ENCODE measurements around the gene SLC2A4.

The SLC2A4 gene

DNA sequence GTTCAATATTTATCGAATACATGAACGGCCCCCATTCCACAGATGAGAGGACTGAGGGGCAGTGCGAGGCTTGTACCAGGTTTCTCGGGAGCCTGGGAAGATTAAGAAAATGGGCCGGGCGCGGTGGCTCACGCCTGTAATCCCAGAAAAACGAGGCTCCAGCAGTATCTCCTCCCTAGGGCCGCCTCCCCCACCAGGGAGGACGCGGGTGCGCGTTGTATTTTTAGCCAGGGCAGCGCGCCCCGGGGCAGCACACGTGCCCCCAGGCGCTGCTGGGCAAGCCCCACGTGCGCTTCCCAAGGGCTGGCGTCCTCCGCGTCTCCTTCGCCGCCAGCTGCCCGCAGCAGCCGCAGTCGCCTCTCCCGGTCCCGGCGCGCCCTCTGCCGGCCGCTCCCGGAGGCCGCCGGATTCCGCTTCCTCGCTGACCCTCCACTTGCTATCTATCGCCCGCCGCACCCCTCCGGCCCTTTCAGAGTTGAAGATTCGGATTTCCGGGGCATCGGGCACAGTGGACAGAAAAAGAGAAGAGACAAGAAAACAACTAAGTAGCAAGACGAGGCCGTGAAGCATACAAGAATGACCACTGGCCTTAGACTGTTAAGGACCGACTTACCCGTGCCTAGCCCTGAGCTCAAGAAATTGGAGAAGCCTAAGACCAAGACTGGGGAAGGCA, 14.8 kb downstream of the SLC2A4 start:
- peak in 1 of 2 donors; percentile 61 for DNase-seq (ENCODE audit: low read depth in 1 of 2, low spot score in 1 of 2)

DNA sequence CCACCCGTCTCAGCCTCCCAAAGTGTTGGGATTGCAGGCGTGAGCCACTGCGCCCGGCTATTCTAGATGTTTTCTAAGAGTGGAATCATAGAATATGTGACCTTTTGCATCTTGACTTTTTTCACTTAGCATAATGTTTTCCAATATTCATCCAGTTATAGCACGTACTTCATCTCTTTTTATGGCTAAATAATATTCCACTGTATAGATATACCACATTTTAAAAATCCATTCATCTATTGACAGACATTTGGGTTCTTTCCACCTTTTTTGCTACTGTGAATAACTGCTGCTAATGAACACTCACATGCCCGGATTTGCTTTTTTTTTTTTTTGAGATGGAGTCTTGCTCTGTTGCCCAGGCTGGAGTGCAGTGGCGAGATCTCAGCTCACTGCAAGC, 22.7 kb downstream of the SLC2A4 start:
- no peak for DNase-seq (ENCODE audit: low read depth in 1 of 2, low spot score in 1 of 2)

DNA sequence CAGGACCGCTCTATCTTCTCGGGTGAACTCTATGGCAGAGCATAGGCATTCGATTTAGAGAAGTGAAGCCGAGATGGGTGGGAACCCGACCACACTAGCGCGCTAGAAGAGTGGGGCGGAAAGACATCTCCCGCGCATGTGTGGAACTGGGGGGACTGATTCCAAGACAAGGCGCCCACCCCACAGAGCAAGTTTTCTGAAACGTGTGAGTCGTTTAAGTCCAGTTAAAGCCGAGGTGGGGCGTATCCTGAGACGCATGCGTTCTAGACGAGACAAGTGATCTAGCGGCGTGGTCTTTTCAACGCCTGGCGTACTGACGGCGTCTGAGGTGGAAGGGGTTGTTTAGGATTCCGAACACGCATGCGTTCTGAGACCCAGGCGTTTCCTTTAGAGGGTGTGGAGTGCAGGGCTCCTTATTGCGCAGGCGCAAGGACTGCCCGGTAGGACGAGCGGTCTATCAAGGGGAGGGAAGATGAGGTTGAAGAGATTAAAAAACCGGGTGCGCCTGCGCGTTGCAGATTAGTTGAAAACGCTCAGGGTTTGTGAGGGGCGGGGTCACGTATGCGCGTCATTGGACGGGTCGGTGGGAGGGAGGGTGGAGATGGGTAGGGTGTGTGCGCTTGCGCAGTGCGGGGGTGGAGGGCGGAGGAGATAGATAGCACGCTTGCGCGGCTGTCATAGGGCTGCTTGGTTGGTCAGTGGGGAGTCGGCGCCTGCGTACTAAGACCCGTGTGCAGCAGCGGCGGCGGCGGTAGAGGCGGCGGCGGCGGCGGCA, 25.6 kb downstream of the SLC2A4 start, which contains the start of gene EIF5A:
EIF5A (plus strand) TSS at position 718 of the 775 bp plus-strand sequence. CDS start 2,008 bp downstream, outside the sequence.
- peak; percentile 100 for DNase-seq (ENCODE audit: low read depth in 1 of 2, low spot score in 1 of 2)

DNA sequence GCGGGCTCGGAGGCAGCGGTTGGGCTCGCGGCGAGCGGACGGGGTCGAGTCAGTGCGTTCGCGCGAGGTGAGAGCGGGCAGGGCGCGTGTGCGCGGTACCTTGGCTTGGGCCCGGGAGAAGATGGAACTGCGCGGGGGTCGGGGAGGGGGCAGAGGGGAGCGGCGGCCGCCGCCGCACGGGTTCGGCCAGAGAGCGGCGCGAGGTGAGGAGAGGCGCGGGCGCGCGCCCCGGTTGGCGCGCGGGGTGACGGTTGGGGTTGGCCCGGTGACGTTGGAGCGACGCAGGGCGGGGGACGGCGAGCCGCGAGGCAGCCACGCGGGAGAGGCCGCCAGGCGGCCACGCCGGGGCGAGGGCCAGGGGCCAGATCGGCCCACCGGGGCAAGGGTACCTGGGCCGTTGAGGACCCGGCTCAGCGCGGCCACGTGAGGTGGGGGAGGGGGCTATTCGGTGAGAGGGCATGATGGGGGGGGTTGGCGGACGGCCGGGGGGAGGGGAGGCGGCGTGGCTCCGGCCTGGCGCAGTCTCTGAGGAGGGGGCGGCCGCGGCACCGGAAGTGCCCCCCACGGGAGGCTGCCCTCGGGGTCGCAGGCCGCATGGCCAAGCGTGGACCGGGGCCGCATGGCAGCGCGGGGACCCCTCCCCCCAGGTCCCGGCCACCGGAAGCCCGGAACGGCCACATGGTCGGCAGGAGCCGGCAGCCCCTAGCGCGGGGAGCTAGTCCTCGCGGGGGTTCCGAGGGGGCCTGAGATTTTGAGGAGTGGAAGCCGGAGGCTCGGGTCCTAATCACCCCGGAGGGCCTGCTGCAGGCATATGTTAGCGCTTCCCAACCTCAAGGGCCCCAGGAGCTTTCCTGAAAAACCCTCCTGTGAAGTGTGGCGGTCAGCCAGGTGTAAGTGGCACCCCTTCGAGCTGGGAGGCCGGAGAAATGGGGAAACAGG, 26.4 kb downstream of the SLC2A4 start:
- DNase-seq (ENCODE audit: low read depth in 1 of 2, low spot score in 1 of 2) = peak in 1 of 2 donors; percentile 43

DNA sequence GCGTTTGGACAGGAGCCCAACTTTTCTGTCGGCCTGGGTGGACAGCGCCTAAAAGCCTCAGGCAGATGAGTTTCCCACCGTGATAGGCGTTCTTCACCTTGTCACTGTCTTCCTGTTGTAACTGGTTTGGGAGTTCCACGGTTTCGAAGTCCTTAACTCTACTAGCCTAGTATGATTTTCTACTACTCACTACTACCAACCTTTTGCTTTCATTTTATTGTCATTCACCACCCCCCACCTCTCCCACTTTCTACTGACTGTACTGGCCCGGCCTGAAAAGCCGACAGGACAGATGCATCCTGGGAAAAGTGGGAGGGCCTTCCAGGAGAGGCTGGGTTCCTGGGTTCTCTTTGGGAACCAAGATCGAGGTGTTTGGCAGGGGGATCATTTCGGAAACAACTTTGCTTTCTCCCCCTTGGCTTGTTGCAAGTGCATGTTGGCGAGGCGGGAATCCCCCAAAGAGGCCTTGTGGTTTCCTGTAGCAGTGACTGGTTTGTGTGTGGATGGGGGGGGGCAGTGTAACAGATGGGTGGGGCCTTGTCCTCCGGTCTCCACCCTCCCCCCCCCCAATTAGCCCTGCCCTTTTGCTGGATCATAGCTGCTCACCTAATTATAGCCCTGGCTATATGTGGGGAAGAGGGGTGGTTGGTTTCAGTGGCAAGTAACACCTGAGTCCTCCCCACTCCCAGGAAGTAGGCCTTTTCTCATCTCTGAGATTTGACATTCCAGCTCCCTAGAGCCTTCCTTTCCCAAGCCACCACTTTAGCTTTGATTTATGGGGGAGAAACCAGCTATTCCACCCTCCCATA, 27.3 kb downstream of the SLC2A4 start:
- DNase-seq (ENCODE audit: low read depth in 1 of 2, low spot score in 1 of 2) = peak; percentile 66 to 79

DNA sequence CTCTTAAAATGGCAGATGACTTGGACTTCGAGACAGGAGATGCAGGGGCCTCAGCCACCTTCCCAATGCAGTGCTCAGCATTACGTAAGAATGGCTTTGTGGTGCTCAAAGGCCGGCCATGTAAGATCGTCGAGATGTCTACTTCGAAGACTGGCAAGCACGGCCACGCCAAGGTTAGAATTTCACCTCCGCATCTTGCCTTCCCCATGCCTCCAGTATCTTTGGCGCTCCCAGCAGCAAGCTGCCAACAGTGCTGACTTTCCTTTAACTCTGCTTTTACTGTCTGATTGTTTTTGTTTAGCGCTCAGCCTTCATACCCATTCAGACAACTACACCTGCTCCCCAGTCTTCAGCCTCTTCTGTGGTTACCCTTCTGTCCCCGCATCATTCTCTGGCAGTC, 28.1 kb downstream of the SLC2A4 start:
- DNase-seq (ENCODE audit: low read depth in 1 of 2, low spot score in 1 of 2) = no peak

DNA sequence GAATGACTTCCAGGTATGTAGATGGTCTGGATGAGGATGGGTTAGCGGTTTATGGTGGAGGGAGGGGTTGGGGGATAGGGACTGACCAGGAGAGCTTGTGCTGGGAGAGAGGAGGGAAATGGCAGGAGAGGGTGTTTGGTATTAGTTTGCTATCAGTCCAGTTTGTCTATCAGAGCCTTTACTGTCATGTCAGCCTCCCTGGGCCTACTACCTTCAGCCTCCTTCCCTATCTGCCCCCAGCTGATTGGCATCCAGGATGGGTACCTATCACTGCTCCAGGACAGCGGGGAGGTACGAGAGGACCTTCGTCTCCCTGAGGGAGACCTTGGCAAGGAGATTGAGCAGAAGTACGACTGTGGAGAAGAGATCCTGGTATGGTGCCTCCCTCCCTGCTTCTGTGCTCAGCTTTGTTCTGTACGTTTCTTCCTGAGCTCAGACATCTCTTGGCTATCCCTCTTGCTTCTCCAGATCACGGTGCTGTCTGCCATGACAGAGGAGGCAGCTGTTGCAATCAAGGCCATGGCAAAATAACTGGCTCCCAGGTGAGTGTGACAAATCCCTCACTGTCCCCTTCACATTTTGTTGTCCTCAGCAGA, 29.7 kb downstream of the SLC2A4 start:
- no peak for DNase-seq (ENCODE audit: low read depth in 1 of 2, low spot score in 1 of 2)

DNA sequence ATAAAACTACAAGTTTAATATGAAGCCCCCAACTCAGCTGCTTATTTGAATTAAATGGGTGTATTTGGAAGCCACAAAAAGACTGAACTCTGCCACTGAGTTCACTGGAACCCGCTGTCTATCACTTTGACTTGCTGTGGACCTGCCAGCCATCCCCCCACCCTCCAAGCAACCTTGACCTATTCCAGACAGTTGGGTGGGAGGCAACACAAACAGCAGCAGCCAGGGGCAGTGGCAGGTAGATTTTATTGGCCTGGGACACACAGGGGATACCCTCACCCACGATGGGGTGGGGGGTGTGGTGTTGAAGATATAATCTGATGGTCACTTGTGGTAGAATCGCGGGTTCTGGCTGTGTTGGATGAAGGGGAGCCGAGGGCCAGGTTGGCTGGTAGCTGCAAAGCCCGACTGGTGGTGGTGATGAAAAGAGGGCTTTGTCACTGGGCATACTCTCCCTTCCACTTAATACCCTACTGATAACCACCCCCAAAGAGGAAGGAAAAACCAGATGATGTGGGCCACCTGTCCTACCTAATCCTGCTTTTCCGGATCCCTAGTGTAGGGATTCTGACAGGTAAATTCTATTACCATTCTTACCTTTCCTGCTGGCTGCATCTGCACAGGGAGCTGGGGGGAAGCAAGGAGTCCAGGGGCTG, 31.0 kb downstream of the SLC2A4 start:
- DNase-seq (ENCODE audit: low read depth in 1 of 2, low spot score in 1 of 2) = no peak

DNA sequence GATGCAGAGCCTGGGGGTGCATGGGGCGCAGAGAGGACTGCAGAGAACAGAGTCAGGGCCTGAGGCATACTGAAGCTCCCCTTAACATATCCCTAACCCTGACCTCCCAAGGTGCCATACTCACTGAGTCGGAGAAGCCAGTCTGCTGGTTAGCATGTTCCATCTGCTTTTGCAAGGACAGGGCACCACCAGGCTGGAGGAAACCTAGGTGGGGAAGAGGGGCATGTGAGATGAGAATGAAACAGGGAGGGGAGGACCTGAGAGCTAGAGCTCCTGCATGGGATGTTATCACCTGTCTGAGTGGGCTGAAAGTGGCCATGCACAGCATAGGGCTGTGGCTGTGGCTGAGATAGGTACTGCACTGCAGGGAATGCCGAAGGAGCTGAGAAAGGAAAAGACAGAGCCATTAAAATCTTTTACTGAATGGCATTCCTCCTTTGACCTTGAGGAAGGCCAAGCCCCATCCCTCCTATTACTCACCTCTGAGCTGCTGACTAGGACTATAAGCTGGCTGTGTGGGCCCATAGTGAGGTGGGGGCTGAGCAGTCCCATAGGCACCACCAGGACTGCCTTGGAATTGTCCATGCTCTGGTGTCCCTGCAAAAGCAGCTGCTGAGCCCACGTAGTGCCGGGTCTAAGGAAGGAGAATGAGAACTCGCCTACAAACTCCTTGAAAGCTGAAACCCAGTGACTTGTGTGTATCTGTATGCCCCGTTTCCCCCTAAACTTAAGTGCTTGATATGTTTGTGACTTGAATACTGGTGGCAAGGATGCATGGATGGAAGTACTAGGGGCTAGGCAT, 31.8 kb downstream of the SLC2A4 start:
- no peak for DNase-seq (ENCODE audit: low read depth in 1 of 2, low spot score in 1 of 2)

DNA sequence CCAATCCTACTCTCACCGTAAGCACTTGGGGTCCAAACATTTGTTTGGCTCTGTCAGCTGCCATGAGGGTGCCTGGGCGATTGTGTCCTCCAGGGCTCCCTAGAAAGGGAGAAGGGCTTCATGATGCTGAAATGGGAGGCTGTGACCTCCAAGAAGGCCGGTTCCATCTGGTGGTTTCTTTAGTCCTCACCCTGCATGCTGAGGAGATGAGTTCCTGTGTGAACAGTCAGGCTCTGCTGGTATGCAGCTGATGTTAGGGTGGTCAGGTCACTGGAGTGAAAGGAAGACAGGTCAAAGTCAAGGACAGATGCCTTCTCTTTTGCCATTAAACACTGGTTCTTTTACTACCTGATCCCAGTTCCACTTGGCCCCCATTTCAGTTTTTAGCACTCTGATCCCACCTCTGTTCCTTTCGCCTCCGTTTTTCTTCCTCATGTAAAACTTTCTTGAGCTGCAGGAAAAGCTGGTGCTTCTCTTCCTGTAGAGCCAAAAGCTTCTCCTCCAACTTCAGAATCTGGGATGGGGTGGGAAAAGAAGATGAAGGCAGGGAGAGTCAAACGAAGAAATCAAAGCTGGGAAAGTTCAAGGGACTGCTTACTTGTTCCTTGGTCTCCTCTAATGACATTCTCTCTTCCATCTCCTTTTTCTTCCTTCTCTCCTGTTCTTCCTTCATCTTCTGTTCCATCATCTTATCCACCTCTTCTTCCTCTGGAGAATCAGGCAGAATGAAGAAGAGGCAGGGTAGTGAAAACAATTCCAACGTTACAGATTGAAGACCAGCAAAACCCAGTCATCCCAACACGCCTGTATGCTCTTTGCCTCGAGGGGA, 32.6 kb downstream of the SLC2A4 start:
- DNase-seq (ENCODE audit: low read depth in 1 of 2, low spot score in 1 of 2) = no peak

DNA sequence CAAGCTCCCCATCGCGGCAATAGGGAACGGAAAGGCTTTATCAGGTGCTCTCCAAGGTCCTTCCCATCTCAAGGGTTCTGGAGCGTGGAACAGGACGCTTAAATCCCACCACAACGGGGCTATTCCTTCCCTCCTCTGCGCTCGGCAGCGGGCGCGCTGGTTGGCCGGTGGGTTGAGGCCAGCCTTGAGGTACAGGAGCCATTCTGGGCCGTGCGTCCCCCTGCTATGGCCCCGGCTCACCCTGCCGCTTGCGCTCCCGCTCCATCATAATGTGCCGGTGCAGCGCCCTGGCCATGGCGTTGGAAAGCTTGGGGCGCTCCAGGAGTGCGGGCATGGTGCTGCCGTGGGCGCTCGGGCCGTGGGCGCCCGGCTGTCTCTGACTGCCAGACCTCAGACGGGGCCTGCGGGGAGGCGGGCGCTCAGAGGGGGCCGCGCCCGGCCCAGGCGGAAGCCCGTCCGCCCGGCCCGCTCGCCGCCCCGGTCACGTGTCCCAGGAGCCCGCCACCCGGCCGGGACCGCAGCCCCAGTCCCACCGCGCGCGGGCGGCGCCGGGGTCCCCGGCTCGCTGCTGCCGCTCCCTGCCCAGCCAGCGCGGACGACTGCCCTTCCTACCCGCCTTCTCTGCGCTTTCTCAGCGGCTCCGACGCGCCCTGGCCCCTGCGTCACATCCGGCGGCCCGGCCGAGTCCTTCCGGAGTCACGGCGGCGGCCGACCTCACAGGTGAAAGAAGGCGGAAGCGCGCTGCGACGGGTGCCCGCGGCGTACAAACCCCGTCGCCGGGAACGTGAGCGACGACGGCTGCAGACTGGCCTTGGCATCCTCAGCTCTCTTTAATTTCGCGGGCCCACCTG, 33.4 kb downstream of the SLC2A4 start, which contains the start of gene GPS2:
GPS2 (minus strand) TSS at position 642 of the 851 bp plus-strand sequence; CDS start at position 334, 308 bp downstream.
- peak; percentile 87 to 93 for DNase-seq (ENCODE audit: low read depth in 1 of 2, low spot score in 1 of 2)

DNA sequence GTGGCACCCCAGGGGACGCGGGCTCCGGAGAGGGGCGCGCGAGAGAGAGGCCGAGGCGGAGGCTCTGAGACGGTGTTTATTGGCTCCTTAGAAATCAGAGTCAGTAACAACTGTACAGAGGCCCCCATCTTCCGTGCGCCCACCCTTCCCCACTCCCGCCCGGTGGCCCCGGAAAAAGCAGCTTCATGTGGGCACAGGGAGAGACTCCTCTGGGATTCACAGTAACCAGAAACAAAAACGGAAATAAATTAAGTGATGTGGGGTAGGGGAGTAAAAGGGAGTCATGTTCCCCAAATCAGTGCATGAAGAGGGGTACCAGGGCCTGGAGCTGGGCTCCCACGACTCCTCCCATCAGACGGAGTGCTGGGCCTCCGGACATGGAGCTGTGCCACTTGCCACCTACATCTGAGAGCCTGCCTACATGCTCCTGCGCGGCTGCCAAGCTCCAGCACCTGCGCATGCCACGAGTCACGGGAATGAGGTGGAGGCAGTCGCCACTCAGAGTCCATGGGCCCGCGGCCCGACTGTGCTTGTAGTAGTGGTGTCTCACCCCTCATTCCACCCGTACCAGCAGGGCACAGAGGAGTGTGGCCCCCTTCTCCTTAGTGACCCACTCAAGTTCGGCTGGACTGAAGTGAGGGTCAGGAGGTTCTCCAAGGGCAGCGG, 34.2 kb downstream of the SLC2A4 start:
- no peak for DNase-seq (ENCODE audit: low read depth in 1 of 2, low spot score in 1 of 2)

DNA sequence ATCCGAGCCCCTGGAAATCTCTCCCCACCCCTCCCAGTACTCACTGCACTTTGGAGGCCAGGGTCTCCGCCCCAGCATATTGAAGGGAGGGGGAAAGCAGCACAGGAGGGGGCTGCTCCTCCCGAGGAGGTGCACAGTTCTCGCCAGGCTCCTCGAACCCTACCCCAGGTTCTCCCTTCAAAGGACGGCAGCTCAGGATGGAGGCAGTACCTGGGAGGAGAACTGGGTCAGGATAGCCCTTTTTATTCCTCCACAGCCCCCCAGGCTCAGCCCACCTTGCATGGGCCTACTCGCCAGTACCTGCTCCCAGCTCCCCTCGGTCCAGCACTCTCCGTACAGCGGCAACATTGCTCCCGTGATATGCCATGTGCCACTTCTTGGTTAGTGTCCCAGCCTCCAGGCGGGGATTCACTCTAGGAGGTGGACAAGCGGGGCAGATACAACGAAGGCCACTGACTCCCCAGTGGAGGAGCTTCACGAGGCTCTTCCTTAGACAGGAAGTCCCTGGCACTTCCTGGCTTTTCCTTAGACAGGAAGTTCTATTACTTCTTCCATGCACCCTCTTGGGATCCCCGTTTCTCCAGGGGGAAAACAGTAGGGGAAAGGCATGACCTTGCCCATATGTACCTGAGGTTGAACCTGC, 35.8 kb downstream of the SLC2A4 start:
- no peak for DNase-seq (ENCODE audit: low read depth in 1 of 2, low spot score in 1 of 2)

DNA sequence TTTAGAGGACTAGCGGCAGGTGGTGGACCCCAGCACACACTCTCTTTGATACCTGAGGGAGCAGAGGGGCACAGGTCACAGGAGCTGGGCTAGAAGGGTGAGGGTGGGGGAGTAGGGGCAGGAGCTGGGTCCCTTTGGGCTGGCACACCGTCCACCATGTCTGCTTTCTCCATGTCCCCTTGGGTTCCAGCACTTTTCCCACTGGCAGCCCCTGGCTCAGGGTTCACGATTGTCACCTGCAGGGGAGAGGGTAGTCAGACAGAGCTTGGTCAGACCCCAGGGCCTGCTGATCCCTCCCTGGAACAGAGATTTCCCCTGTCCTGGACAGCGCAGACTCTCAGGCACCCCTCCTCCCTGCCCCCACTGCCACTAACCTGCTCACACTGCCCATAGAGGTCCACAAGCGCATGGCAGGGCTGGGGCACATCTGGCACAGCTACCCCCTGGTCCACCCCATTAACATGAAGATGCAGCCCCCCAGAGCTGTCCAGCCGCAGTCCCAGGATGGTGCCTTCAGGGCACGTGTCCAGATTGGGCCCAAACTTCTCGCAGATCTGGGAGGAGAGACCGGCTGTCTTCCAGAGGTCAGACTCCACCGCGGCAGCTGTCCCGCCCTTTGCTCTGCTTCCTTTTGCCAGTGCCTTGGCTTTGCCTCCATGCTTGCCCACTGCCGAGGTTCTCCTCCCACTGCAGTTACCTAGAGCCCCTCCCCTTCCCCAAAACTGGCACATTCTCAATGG, 36.8 kb downstream of the SLC2A4 start:
- DNase-seq (ENCODE audit: low read depth in 1 of 2, low spot score in 1 of 2) = no peak

DNA sequence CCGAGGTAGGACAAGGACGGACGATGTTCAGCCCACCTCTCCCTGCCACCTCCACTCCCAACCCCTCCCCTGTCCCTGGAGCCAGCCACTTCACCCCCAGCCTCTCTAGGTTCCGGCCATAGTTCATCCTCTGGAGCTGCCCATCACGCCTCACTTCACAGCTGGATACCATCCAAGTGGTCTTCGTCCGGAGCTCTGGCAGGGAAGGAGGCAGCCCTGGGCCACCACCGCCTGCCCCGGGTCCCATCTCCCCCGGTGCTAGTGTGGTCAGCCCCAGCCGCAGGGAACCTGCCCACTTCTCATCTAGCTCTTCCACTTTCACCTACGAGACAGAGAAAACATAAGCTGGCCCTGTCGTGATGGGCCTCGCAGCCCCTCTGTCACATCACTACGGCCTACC, 39.9 kb downstream of the SLC2A4 start:
- DNase-seq (ENCODE audit: low read depth in 1 of 2, low spot score in 1 of 2) = no peak

Measured in activated T-helper 1 cell treated with anti-CD3 and anti-CD28 coated beads, Interleukin-2, amount 50 U/mL, for 16 hours (primary cell).